HG02938 (cell line): Measurements from ENCODE around the gene BAZ1B.
"Not testable (repeated sequence)": the region's sequence is repeated elsewhere in the genome, so short reads cannot be mapped to it uniquely, and the experiment has no call there.

Source experiments
- ATAC-seq: cut with Tn5 transposase; IDR thresholded peaks from one replicate; pipeline ENCODE4 v1.9.1; 2021; ENCODE audit warnings: mild to moderate bottlenecking, moderate library complexity; ENCODE audit not compliant: unreplicated experiment

Gene BAZ1B

GRCh38 chr7:73429622-73430505, 92.2 kb downstream of the BAZ1B start:
- no peak for ATAC-seq

GRCh38 chr7:73429215-73429614, 92.9 kb downstream of the BAZ1B start:
- no peak for ATAC-seq

- ATAC-seq: no peak
These were observed 93.9 kb downstream of the BAZ1B start for GRCh38 chr7:73427902-73428787.

DNA sequence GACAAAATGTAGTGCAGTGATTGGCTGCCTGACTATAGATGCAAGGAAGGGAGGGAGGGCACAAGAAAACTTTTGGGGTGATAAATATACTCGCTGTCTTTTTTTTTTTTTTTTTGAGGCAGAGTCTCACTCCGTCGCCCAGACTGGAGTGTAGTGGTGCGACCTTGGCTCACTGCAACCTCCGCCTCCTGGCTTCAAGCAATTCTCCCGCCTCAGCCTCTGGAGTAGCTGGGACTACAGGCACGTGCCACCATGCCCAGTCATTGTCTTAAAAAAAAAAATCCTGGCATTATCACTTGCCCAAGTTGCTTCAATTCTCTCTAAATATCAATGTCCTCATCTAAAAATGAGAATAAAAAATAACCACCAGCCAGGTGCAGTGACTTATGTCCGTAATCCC, 96.1 kb downstream of the BAZ1B start:
- ATAC-seq: no peak

- ATAC-seq: no peak
These were observed 96.6 kb downstream of the BAZ1B start for GRCh38 chr7:73425356-73425983.

DNA sequence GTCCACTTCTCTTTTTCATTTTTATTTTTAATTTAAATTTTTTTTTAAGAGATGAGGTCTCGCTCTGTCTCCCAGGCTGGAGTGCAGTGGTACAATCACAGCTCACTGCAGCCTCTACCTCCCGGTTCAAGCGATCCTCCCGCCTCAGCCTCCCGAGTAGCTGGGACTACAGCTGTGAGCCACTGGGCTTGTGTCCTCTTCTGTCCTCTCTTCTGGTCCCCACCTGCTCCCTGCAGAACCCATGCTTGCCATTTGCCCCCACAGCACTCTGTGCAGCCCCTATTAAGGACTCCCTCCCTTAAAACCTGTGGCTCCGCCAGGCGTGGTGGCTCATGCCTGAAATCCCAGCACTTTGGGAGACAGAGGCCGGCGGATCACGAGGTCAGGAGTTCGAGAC, 97.6 kb downstream of the BAZ1B start:
- no peak for ATAC-seq

DNA sequence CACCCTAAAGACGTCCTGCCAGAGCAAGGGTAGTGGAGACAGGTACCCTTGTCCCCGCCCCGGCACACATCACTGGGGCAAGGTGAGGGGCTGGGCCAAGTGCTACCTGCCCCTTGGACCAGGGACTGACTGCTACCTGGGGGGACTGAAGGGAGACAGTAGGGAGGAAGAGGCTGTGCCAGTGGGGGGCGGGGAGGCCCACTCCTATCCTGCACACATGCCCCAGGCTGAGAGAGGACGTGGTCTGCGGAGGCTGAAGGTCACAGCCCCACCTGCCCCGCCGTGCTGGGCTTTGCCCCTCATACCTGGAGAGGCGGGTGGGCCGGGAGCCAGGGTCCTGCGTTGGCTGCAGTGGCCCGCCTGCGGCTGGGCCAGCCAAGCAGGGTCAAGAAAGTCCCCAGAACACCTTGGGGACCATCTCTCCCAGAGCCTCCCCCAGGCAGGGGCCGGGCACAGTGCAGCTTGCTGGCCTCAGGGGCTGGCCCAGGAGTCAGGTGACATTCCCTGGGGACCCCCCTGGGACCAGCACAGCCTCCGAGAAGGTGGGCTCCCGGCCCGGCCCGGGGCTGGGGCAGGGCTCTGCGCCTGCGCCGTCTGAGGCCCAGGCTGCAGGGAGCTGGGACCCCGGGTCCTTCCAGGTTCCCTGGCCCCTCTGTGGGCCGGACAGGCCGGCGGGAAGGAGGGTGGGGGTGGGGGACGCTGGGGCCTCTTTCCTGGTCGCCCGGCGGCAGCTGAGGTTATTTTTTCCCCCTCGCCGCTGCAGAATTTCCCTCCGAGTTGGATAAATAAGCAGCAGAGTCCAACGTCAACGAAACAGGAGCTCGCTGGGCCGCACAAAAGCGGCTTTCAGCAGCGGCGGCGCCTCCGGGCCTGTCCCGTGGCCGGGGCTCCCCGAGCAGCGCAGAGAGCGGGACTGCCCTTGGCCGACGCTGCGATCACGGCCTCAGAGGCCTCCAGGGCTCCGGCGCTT, 98.3 kb downstream of the BAZ1B start:
- ATAC-seq: no peak

DNA sequence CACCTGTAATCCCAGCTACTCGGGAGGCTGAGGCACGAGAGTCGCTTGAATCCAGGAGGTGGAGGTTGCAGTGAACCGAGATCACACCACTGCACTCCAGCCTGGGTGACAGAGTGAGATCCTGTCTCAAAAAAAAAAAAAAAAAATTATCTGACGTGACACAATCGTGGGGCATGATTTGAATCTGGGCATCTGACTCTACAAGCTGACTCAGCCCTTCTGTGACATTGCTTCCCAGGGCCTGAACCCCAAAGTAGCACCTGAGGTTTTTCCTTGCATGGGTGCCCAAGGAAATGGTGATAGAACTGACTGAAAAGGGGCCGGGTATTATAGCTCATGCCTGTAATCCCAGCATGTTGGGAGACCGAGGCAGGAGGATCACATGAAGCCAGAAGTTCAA, 101.5 kb downstream of the BAZ1B start:
- ATAC-seq: not testable (repeated sequence)

DNA sequence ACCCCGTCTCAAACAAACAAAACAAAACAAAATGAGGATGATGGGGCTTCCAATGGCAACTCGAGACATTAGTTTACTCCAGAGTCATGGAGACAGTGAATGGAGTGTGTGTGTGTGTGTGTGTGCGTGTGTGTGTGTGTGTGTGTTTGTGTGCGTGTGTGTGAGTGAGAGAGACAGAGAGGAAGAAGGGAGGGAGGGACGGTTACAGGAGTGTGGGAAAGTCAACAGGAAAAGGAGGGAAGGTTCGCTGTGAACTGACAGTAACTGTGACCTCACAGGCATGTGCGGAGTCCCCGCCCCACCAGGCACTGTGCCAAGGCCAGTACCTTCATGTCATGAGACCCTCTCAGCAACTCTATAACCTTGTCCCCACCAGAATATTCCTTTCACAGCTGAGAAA, 102.1 kb downstream of the BAZ1B start:
- ATAC-seq: not testable (repeated sequence)

GRCh38 chr7:73418113-73418703, 103.9 kb downstream of the BAZ1B start:
- no peak for ATAC-seq

- ATAC-seq: not testable (repeated sequence)
These were observed 111.5 kb downstream of the BAZ1B start for GRCh38 chr7:73410541-73411131.

- ATAC-seq: not testable (repeated sequence)
These were observed 117.2 kb downstream of the BAZ1B start for GRCh38 chr7:73404860-73405259.

DNA sequence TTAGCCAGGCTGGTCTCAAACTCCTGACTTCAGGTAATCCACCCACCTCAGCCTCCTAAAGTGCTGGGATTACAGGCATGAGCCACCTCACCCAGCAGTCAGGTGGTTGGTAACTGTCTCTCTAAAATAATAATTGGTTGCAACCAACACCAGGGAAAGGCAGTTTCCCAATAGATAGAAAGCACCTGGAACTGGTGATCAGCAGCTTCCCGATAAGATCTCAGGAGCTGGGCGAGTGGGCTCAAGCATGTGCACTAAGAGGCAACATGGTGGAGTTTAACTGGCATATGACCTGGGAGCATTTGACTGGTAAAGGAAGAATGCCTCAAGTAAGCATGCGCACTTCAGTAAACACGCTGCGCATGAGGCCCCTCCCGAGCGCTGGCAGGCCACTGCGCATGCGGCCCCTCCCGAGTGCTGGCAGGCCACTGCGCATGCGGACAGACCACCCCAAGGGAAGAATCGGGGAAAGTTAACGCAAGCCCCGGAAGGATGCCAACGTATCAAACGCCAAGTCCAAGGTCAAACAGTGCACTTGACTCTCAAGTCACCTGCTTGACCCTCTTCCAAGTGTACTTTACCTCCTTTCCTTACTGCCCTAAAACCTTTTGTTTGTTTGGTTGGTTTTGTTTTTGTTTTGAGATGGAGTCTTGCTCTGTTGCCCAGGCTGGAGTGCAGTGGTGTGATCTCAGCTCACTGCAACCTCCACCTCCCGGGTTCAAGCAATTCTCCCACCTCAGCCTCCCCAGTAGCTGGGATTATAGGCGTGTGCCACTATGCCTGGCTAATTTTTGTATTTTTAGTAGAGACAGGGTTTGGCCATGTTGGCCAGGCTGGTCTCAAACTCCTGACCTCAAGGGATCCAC, 122.7 kb downstream of the BAZ1B start:
- ATAC-seq: not testable (repeated sequence)

DNA sequence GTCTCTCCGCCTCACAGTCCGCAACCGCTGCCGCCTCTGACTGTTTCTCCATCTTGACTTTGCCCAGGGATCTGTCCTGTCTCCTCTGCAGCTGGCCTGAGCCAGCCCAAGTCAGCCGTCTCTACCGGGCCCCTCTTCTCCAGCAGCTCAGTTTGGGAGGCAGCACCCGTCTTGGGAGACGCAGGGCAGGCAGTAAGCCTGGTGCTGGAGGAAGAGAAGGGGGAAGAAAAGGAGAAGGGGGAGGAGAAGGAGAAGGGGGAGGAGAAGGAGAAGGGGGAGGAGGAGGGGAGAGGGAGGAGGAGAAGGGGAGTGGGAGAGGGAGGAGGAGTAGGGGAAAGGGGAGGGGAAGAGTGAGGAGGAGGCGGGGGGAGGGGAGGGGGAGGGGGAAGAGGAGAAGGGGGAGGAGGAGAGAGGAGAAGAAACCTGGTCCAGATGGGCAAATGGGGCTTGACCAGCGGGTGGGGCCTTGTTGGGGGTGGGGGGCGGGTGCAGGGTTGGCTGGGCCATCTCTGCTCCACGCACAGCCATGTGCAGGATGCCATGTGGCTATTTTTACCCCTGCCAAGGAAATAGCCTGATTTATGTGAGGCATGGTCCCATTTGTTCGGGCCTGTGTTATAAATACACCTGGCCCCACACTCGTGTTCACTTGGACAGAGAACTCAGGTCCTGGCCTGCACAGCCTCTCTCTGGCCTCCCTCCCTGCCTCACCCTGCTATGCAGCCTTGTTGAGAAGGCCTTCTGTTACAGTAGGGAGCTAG, 124.4 kb downstream of the BAZ1B start:
- ATAC-seq: no peak

DNA sequence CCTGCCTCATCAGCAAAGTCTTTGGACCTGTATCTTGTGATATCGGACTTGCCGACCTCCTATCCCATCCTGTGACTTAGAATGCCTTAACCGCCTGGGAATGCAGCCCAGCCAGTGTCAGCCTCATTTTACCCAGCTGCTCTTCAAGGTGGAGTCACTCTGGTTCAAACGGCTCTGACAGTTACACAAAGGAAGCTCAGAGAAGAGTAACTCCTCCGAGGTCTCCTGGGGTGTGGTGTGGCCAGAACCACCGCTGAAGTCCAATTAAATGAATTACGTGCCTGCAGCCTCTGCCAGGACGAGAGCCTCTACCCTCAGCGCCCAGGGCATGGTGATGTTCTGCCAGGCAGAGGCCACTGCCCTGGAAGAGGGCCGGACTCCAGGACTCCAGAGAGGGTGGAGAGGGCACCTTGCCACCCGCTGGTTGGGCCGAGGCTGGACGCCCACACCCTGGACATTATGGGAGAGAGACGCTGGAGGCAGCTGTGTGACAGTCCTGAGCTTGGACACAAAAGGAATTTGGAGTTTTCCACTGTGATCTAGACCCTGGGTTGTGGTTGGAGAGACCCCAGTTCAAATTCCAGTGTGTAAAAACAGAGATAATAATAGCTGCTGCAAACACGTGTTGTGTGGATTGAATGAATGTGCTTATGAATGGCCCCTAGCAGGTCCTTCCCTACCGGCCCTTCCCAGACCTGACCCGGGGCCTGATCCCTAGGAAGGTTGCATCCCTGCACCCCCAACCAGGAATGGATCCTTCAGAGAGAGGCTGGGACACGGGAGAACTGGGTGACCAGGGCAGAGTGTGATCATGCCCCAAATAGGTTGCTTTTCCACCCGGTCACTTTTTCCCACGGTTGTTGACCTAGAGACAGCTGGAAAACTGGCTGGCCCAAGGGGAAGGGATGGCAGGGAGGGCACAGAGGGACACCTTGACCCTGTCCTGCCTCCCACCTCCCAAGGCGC, 126.3 kb downstream of the BAZ1B start:
- ATAC-seq: no peak

- no peak for ATAC-seq
These were observed 127.7 kb downstream of the BAZ1B start for GRCh38 chr7:73394422-73394821.

DNA sequence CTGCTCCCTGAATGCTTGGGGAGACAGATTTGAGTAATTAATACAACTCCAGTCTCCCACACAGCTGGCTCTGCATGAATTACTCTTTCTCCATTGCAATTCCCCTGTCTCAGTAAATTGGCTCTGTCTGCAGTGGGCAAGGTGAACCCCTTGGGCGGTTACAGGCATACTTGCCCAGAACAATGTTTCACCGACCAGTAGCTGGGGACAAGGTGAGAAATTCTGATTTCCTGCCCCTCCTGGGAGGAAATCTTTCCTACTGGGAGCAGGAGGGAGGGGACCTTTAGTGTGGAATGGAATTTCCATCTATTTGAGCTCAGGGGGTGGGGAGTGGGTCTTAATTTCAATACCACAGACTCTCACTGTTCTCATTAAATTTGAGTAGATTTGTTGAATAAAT, 130.7 kb downstream of the BAZ1B start:
- no peak for ATAC-seq
